HT1080 (cell line): ENCODE data around the gene POU5F1. TPM values are rescaled to one million over a fixed set of nuclear protein-coding genes. Genes with fewer than 3 reads are reported as not detected.
"Not testable (repeated sequence)": the region's sequence is repeated elsewhere in the genome, so short reads cannot be mapped to it uniquely, and the experiment has no call there.

ENCODE experiments used
- DNase-seq: peaks from one replicate; pipeline ENCODE4 v3.0.0-alpha.2; 2015; ENCODE audit warnings: low read depth
- total RNA-seq: library from RNA; depleted of rRNA; stranded (reverse); fragments of >200 nt; shearing (Covaris generic); gene quantifications from 2 replicates; pipeline ENCODE4 v1.2.3, GENCODE V29; 2014

POU5F1 gene
- total RNA-seq, 1 experiment from 2014 or later, result not detected

- no peak for DNase-seq
These were observed 1.2 kb downstream of the POU5F1 start for GRCh38 chr6:31169123-31169857.

GRCh38 chr6:31168606-31169005, 1.9 kb downstream of the POU5F1 start:
- no peak for DNase-seq

- DNase-seq, result no peak
These were observed 4.5 kb downstream of the POU5F1 start for GRCh38 chr6:31165986-31166385.

- not testable (repeated sequence) for DNase-seq
These were observed 5.2 kb downstream of the POU5F1 start for GRCh38 chr6:31165064-31165832.

GRCh38 chr6:31164475-31165063, 5.9 kb downstream of the POU5F1 start:
- not testable (repeated sequence) for DNase-seq

GRCh38 chr6:31163922-31164321, 6.6 kb downstream of the POU5F1 start:
- DNase-seq, result no peak

- no peak for DNase-seq
These were observed 7.9 kb downstream of the POU5F1 start for GRCh38 chr6:31162463-31163165.

- DNase-seq, result no peak
These were observed 9.0 kb downstream of the POU5F1 start for GRCh38 chr6:31161216-31162126.

GRCh38 chr6:31158863-31159855, 11.3 kb downstream of the POU5F1 start:
- DNase-seq, result peak; percentile 41

- DNase-seq, result peak; percentile 99
These were observed 12.2 kb downstream of the POU5F1 start, which contains the start of gene TCF19 for GRCh38 chr6:31158140-31158862. Gene TCF19 (plus strand): TSS chr6:31158589. CDS start chr6:31159470, 881 bp downstream.

- DNase-seq, result no peak
These were observed 12.9 kb downstream of the POU5F1 start, which contains the start of gene CCHCR1 for GRCh38 chr6:31157513-31158139. Gene CCHCR1 (minus strand): TSS chr6:31157802. CDS start chr6:31157600, 202 bp downstream.

GRCh38 chr6:31156641-31157040, 13.8 kb downstream of the POU5F1 start:
- no peak for DNase-seq

GRCh38 chr6:31154436-31154835, 16.0 kb downstream of the POU5F1 start:
- no peak for DNase-seq

GRCh38 chr6:31152781-31153180, 17.7 kb downstream of the POU5F1 start:
- DNase-seq, result no peak

- DNase-seq, result no peak
These were observed 20.5 kb downstream of the POU5F1 start for GRCh38 chr6:31149827-31150447.

GRCh38 chr6:31145386-31145785, 25.1 kb downstream of the POU5F1 start:
- DNase-seq, result no peak

- DNase-seq, result no peak
These were observed 25.5 kb downstream of the POU5F1 start for GRCh38 chr6:31144970-31145340.
